BLaER1 (cell line): ENCODE measurements around the gene SERINC4.
A peak's percentile ranks its signal among the peaks of the same experiment; 100 is the strongest.
"Not testable (repeated sequence)": the region's sequence is repeated elsewhere in the genome, so short reads cannot be mapped to it uniquely, and the experiment has no call there.

Source experiments
- H3K27ac ChIP-seq: shearing (Covaris generic); formaldehyde crosslinking; 2 replicates; pipeline ENCODE4 v1.8.1; 2022
- H3K27me3 ChIP-seq: shearing (Covaris generic); formaldehyde crosslinking; 2 replicates; pipeline ENCODE4 v1.8.1; 2022
- H3K36me3 ChIP-seq: shearing (Covaris generic); formaldehyde crosslinking; 2 replicates; pipeline ENCODE4 v1.8.1; 2022
- H3K4me1 ChIP-seq: shearing (Covaris generic); formaldehyde crosslinking; 2 replicates; pipeline ENCODE4 v1.8.1; 2022
- H3K4me2 ChIP-seq: shearing (Covaris generic); formaldehyde crosslinking; 2 replicates; pipeline ENCODE4 v1.8.1; 2022
- H3K4me3 ChIP-seq: shearing (Covaris generic); formaldehyde crosslinking; 2 replicates; pipeline ENCODE4 v1.8.1; 2022
- H3K9ac ChIP-seq: shearing (Covaris generic); formaldehyde crosslinking; 2 replicates; pipeline ENCODE4 v1.8.1; 2022
- H3K9me3 ChIP-seq: shearing (Covaris generic); formaldehyde crosslinking; 2 replicates; pipeline ENCODE4 v1.8.1; 2022
- H4K20me1 ChIP-seq: shearing (Covaris generic); formaldehyde crosslinking; 2 replicates; pipeline ENCODE4 v1.8.1; 2022
- Cebpa-rat ChIP-seq: shearing (Covaris generic); IDR thresholded peaks from 2 replicates; pipeline ENCODE4 v1.8.1; 2022

The SERINC4 gene

DNA sequence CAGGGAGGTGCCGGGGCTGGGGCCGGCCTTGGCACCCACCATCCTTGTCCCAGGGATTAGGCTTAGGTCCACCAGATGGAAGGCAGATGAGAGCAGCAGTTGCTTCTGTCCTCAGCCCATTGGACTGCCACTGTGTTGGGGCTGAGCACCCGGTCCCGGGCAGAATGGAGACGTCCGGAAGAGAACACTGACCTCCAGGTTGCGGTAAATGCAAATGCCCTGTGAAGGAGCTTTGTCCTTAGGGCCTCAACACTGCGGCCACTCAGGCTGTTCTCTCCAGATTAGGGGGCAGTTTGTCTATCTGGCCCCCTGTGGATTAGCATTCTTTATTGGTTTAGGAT, at the start of gene SERINC4:
SERINC4 (minus strand) TSS at position 276 of the 341 bp plus-strand sequence; CDS start at position 42, 234 bp downstream.
- peaks cover 35% of the 10 kb centered on the region for H4K20me1 ChIP-seq
- no peaks in the 10 kb centered on the region for H3K27me3 ChIP-seq
- H3K9me3 ChIP-seq, result no peaks in the 10 kb centered on the region
- H3K9ac ChIP-seq, result peak within 1 kb of the TSS; percentile 89
- peak within 1 kb of the TSS; percentile 95 for H3K4me2 ChIP-seq
- H3K27ac ChIP-seq, result peak within 1 kb of the TSS; percentile 87
- peak within 1 kb of the TSS; percentile 94 for H3K4me3 ChIP-seq
- H3K4me1 ChIP-seq, result peaks cover 37% of the 10 kb centered on the region
- peaks cover 89% of the 10 kb centered on the region for H3K36me3 ChIP-seq
- TF ChIP-seq Cebpa-rat, result no peak

DNA sequence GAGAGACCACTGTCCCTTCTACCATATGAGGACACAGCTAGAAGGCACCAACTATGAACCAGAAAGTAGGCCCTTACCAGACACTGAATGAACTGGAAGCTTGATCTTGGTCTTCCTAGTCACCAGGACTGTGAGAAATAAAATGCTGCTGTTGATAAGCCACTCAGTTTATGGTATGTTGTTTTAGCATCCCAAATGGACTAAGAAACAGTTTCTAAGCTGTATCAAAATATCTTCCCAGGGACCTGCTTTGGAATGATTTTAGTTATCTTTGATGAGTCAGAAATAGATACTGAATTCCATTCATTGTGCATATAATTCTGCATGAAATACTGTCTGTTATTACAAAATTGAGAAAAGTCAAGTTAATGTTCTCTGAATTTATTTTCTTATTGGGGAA, 45.4 kb upstream of the SERINC4 start:
- no peak overlapping the region for H3K9ac ChIP-seq

GRCh38 chr15:43832485-43832884, 32.5 kb upstream of the SERINC4 start:
- Histone ChIP-seq H4K20me1 (peaks cover 13% of the 10 kb centered on the region; the same call in 1 of the 2 replicates), H3K4me2 (peak overlapping the region; percentile 16; the same call in 1 of the 2 replicates), H3K4me1 (peaks cover 54% of the 10 kb centered on the region), H3K36me3 (peaks cover 62% of the 10 kb centered on the region)
- not testable (repeated sequence) for H3K9ac ChIP-seq, H3K27ac ChIP-seq, H3K27me3 ChIP-seq, H3K9me3 ChIP-seq, H3K4me3 ChIP-seq

More for the DNA sequence above, 45.4 kb upstream of the SERINC4 start:
- Histone ChIP-seq H4K20me1 (no peaks in the 10 kb centered on the region), H3K36me3 (peaks cover 91% of the 10 kb centered on the region), H3K4me1 (no peaks in the 10 kb centered on the region), H3K9me3 (no peaks in the 10 kb centered on the region), H3K27me3 (no peaks in the 10 kb centered on the region), H3K4me2 (no peak overlapping the region), H3K27ac (no peak overlapping the region), H3K4me3 (no peak overlapping the region)
- no peak for TF ChIP-seq Cebpa-rat

GRCh38 chr15:43831519-43832052, 31.6 kb upstream of the SERINC4 start:
- H3K27ac ChIP-seq, H3K4me3 ChIP-seq, H3K9ac ChIP-seq, H3K9me3 ChIP-seq, H3K27me3 ChIP-seq: not testable (repeated sequence)
- peaks cover 53% of the 10 kb centered on the region for H3K36me3 ChIP-seq
- H3K4me2 ChIP-seq, result peak overlapping the region; percentile 82; the same call in 1 of the 2 replicates
- peaks cover 60% of the 10 kb centered on the region for H3K4me1 ChIP-seq
- H4K20me1 ChIP-seq, result peaks cover 13% of the 10 kb centered on the region; the same call in 1 of the 2 replicates

DNA sequence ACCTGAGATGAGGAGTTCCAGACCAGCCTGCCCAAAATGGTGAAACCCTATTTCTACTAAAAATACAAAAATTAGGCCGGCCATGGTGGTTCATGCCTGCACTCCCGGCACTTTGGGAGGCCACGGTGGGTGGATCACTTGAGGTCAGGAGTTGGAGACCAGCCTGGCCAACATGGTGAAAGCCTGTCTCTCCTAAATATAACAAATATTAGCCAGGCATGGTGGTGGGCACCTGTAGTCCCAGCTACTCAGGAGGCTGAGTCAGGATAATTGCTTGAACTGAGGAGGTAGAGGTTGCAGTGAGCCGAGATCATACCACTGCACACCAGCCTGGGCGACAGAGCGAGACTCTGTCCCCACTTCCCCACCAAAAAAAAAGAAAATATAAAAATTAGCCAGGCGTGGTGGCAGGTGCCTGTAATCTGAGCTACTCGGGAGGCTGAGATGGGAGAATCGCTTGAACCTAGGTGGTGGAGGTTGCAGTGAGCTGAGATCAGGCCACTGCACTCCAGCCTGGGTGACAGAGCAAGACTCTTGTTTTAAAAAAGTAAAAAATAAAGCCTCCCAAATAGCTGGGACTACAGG, 30.8 kb upstream of the SERINC4 start:
- not testable (repeated sequence) for H3K4me3 ChIP-seq, H3K27me3 ChIP-seq, H3K9me3 ChIP-seq, H3K9ac ChIP-seq
- H3K4me1 ChIP-seq, result peaks cover 66% of the 10 kb centered on the region
- peaks cover 45% of the 10 kb centered on the region for H3K36me3 ChIP-seq
- H3K4me2 ChIP-seq, result peak overlapping the region; percentile 82
- peaks cover 13% of the 10 kb centered on the region; the same call in 1 of the 2 replicates for H4K20me1 ChIP-seq
- peak overlapping the region; percentile 46; the same call in 1 of the 2 replicates for H3K27ac ChIP-seq

DNA sequence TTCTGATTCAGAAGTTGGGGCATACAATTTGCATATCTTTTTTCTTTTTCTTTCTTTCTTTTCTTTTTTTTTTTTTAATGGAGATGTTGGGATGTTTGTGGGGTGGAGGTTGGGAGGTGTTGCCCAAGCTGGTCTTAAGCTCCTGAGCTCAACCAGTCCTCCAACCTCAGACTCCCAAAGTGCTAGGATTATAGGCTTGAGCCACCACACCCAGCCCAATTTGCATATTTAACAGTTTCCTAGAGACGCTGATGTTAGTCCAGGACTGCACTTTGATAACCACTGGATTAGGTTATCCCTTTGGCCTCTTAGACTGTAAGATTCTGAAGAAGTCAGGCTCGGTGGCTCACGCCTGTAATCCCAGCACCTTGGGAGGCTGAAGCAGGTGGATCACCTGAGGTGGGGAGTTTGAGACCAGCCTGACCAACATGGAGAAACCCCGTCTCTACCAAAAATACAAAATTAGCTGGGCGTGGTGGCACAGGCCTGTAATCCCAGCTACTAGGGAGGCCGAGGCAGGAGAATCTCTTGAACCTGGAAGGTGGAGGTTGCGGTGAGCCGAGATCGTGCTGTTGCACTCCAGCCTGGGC, 30.0 kb upstream of the SERINC4 start:
- peak overlapping the region; percentile 82 for H3K4me2 ChIP-seq
- not testable (repeated sequence) for H3K27ac ChIP-seq, H3K4me3 ChIP-seq, H3K27me3 ChIP-seq, H3K9me3 ChIP-seq, H3K9ac ChIP-seq
- H3K4me1 ChIP-seq, result peaks cover 72% of the 10 kb centered on the region
- H4K20me1 ChIP-seq, result peaks cover 13% of the 10 kb centered on the region; the same call in 1 of the 2 replicates
- peaks cover 37% of the 10 kb centered on the region for H3K36me3 ChIP-seq

- peak overlapping the region; percentile 85 for H3K9ac ChIP-seq
- H3K27me3 ChIP-seq, result no peaks in the 10 kb centered on the region
- H3K4me3 ChIP-seq, result peak overlapping the region; percentile 76
- TF ChIP-seq Cebpa-rat, result no peak
- peak overlapping the region; percentile 82 for H3K4me2 ChIP-seq
- peaks cover 82% of the 10 kb centered on the region for H3K4me1 ChIP-seq
- peak overlapping the region; percentile 84; the same call in 1 of the 2 replicates for H3K27ac ChIP-seq
- peaks cover 13% of the 10 kb centered on the region for H4K20me1 ChIP-seq
- H3K9me3 ChIP-seq, result no peaks in the 10 kb centered on the region
- H3K36me3 ChIP-seq, result peaks cover 22% of the 10 kb centered on the region; the same call in 1 of the 2 replicates
These were observed 28.1 kb upstream of the SERINC4 start for GRCh38 chr15:43828061-43828657.

- Histone ChIP-seq H3K4me2 (peak within 1 kb of the TSS; percentile 82), H3K4me1 (peaks cover 85% of the 10 kb centered on the region), H3K9me3 (no peaks in the 10 kb centered on the region), H3K9ac (peak within 1 kb of the TSS; percentile 85), H3K36me3 (peaks cover 20% of the 10 kb centered on the region; the same call in 1 of the 2 replicates), H4K20me1 (peaks cover 1% of the 10 kb centered on the region; the same call in 1 of the 2 replicates), H3K4me3 (peak within 1 kb of the TSS; percentile 76), H3K27ac (peak within 1 kb of the TSS; percentile 84), H3K27me3 (no peaks in the 10 kb centered on the region)
- TF ChIP-seq Cebpa-rat, result no peak
These were observed 26.7 kb upstream of the SERINC4 start, which contains the start of gene WDR76 for GRCh38 chr15:43826508-43827341. WDR76 (plus strand) TSS chr15:43827002; CDS start chr15:43827033, 31 bp downstream.

GRCh38 chr15:43826029-43826507, 26.0 kb upstream of the SERINC4 start:
- Histone ChIP-seq H3K36me3 (peaks cover 20% of the 10 kb centered on the region; the same call in 1 of the 2 replicates), H3K4me1 (peaks cover 82% of the 10 kb centered on the region), H3K4me2 (peak overlapping the region; percentile 82), H3K9ac (peak overlapping the region; percentile 85), H3K27ac (peak overlapping the region; percentile 84), H3K9me3 (no peaks in the 10 kb centered on the region), H4K20me1 (peaks cover under 1% of the 10 kb centered on the region; the same call in 1 of the 2 replicates), H3K27me3 (no peaks in the 10 kb centered on the region), H3K4me3 (peak overlapping the region; percentile 76)
- no peak for TF ChIP-seq Cebpa-rat

GRCh38 chr15:43825305-43825704, 25.3 kb upstream of the SERINC4 start:
- not testable (repeated sequence) for H3K9ac ChIP-seq, H4K20me1 ChIP-seq, H3K9me3 ChIP-seq, H3K27me3 ChIP-seq, H3K27ac ChIP-seq
- Histone ChIP-seq H3K4me3 (0 out of 2 replicates have a peak overlapping the region, but pooled peaks have one; percentile 82), H3K36me3 (peaks cover 26% of the 10 kb centered on the region), H3K4me1 (peaks cover 74% of the 10 kb centered on the region), H3K4me2 (peak overlapping the region; percentile 87)
